HG03457 (cell line): ENCODE data around the gene SMURF1.

Experiments
- ATAC-seq: cut with Tn5 transposase; IDR thresholded peaks from one replicate; pipeline ENCODE4 v1.9.1; 2021; ENCODE audit warnings: moderate number of reproducible peaks; ENCODE audit not compliant: unreplicated experiment

SMURF1 gene

DNA sequence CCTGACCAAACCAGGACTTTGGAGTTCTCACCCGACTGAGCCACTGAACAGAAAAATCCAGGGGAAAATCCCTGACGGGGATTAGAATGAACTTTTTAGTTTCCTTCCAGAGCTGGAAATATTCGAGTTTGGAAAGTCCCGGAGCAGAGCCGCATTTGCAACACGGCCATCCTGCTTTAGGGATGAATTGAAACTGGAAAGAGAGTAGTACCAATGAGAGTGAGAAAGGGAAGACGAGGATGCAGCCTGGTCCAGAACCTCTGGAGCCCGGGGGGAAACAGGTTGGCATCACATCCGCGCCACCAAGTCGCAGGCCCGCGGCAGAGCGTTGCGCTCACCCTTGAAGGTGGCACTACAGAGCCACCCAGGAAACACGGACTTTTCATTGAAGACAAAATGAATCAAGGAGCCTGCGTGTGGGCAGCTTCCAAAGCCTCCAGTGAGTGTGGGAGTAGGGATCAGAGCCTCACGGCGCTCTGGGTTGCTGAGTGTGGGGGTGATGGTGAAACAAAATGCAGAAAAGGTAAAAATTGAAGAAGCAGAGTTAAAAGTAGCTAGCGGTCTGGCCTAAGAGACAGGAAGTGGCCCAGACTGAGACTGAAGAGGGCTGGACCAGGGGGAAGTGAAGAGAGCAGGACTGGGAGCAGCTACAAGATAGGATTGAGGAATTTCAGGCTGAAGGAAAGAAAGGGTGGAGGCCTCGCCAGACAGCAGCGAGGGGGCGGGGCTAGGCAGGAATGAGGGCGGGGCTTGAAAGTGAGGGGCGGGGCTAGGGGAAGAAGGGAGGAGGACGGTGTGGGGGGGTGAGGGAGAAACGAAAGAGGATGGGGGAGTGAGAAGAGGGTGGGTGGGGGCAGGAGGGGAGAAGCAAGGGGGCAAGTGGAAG is 1.8 kb downstream of the SMURF1 start:
- ATAC-seq, result no peak

DNA sequence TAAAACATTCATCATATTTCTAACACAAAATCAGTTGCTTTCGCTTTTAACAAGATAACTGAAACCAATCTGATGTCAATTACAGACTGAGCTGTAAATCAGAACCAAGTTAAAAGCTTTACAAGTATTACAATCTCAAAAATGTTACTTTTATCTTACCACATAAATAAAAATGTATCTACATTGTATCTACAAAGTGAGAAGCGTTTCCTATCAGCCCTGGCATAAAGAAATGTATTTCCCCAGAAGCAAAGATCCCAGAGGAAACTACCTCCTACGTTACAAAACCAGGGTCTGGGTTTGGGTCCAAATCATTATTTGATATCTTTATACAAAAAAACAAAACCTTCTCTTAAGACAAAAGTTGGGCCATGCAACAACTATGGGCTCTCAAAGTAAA is 2.6 kb downstream of the SMURF1 start:
- ATAC-seq, result no peak

DNA sequence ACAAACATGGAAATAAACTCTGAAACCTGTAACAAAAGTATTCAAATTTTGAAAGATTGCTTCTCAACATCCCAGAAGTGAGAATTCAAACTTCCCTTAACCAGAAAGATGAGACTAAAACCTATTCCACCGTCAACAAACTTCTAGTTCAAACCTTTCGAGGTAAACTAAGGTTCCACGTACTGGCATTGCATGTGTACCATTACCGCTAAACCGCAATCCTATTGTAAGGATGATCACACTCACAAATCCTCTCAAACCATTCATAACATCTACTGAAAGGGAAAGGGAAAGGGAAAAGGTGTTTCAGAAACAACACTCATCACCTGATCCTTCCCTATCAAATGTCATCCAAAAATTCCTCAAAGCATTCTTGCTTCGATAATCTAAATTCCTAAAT is 3.1 kb downstream of the SMURF1 start:
- ATAC-seq, result no peak

DNA sequence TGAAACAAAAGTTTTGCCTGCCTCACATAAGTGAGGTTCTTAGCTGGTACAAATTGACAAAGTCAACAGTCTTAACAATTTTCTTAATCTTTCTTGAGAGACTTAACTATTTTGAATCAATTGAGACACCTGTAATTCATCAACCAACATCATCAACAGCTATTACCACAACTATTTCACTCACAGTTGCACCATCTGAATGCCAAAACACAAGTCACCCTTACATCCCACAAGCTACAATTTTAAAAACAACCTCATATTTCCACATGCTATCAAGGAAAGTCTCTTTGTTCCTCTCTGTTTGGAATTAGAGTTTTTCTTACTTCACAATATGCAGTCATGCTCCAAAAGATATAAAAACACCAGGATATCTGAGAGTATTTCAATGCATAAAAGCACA is 4.9 kb downstream of the SMURF1 start:
- no peak for ATAC-seq

DNA sequence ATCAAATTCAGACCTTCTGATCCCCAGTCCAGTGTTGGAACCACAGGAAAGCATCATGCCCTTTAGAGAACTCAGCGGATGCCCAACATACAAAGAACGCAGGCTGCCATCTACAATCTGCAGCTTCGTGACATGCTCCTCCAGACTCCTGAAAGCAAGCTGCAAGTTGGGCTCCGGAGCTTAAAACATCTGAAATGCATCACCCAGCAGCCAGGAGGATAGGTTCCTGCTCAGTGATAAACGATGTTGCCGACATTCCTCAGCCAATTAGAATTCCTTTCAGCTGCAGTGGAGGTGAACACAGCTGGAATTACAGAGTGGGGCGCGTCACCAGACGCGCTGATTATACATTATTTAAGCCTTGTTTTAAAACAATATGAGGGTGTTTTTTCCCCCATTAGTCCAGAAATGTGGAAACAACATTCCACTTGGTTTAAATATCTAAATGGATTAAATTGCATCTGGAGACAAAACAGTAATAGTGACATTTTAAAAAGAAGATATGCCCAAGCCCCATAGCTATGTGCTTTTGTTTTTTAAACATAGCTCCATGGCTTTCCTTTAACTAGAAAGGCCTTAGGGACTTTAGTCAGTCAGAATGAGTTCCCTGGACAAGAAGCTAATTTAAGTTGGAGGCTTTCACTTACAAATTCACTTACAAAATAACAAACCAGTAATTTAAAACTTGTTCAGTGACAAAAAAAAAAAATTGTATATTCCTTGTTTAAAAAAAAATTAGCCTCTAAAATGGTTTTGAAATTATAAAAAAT is 6.3 kb downstream of the SMURF1 start:
- no peak for ATAC-seq

- ATAC-seq, result no peak
These were observed 8.0 kb downstream of the SMURF1 start for GRCh38 chr7:99135938-99136337.

GRCh38 chr7:99133766-99134564 is 9.9 kb downstream of the SMURF1 start:
- ATAC-seq, result no peak

DNA sequence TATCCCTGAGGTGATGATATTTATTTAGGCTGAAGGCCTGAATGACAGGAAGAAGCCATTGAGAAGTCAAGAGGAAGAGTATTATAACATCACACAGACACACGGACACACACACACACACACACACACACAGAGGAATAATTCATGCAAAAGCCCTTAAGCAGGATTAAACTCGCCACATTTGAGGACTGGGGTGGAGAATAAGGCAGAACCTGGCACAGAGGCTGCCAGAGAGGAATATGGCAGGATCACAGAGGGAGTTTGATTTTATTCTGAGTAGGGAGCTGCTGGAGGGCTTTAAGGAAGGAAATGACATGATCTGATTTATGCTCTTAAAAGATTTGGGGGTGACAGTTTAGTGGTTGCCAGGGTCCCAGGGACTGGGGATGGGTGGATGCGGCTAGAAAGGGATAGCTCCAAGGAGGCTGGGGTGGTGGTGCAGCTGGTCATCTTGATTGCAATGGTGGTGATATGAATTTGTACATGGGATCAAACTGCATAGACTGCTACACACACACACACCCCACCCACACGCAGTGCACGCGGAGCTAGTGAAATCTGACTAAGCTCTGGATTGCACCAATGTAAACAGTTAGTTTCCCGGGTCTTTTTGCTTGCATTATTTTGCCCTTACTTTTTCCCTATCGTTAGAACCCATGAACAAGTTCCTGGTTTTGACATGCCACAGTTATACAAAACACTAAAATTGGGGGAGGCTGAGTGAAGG is 11.2 kb downstream of the SMURF1 start:
- ATAC-seq, result no peak

GRCh38 chr7:99131290-99131689 is 12.6 kb downstream of the SMURF1 start:
- ATAC-seq, result no peak

GRCh38 chr7:99129536-99129935 is 14.4 kb downstream of the SMURF1 start:
- ATAC-seq, result no peak

- ATAC-seq, result no peak
These were observed 14.9 kb downstream of the SMURF1 start for GRCh38 chr7:99129001-99129400.

DNA sequence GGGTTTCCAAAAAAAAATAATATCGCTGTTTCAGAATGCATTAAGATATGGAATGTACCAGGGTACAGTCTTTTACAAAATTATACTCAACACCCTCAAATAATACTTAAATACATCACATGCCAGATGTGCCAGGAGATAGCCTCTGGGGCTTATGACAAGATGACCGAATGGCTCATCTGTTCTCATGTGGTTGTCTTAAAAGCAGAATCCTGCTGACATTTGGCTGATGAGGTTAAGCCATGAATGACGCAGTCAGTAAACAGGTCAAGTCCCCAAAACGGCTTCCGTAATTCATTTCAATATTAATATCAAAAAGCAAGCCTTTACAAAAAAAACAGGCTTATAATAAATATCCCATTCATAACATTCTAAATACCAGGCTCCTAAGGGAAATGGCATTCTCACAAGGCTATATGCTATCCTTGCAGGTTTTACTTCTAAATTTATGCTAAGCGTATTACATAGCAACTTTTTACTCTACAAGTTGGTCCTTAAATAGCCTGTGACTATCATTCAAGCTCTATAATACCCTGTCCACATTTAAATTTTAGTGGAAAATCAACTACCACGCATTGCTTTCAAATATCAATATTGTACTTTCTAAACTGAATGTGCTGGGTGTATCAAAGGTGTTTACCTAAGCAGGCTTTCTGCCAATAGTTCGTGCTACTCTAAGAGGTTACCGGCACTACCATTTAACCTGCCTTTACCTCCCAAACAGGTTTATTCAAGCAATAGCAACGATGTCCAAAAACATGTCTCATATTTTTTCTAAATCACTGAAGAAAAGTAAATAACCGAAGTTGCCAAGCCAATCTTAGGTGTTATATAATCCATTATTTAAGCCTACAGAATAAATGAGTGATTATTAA is 15.6 kb downstream of the SMURF1 start:
- ATAC-seq, result no peak

DNA sequence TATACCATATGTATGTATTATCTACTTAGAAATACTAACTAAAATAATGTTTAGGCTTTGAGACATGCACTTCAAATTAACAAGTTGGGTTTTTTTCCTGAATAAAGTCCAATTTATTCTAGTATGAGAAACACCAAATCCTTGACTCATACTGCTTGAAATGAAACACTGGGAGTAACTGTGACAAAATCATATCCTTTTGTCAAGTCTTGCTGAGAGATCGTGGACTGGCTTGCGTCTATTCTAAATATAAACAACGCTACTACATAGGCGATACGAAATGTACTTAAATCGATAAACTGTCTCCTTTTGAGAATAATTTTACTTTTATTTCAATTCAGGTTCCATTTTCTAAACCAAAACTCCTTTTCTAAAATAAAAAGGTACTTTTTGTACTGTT is 16.3 kb downstream of the SMURF1 start:
- ATAC-seq, result no peak

GRCh38 chr7:99126921-99127553 is 16.9 kb downstream of the SMURF1 start:
- ATAC-seq, result no peak

DNA sequence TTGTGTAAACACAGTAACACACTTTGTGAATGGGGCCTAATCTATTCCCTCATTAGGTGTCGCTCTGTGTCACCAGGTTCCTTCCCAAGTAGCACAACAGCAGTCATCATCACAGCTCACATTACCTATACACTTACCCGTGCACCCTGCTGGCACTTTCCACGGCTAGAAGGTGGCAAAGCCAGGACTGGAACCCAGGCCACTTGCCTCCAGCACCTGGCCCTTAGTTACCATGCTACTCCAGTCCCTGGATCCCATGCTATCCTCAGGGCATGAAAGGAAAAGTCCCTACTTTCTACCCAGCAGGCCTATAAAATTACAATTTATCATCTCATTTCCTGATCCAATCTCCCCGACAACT is 18.4 kb downstream of the SMURF1 start:
- no peak for ATAC-seq

DNA sequence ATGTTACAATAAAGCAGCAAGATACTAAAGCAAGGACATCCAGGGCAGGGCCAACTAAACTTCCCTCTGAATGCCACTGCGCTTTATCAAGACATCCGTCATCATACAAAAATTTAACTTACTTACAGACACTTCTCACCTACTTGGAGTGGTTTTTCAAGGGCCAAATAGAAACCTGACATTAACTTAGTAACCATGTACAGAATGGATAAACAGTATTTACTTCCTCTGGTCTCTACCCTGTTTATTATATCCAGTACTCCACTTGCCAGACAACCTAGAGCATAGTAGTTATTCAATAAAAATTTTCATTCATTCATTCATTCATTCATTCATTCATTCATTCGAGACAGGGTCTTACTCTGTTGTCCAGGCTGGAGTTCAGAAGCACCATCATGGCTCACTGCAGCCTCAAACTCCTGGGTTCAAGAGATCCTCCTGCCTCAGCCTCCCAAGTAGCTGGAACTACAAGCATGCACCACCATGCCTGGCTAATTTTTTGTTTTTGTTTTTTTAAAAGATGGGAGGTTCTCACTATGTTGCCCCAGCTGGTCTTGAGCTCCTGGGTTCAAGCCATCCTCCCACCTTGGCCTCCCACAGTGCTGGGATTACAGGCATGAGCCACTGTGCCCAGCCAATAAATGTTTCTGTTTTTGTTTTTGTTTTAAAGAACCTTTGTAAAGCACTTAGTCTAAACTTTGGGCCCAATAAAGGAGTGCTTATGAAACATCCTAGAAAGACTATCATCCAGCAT is 19.0 kb downstream of the SMURF1 start:
- no peak for ATAC-seq

GRCh38 chr7:99124236-99124635 is 19.7 kb downstream of the SMURF1 start:
- ATAC-seq, result no peak

- no peak for ATAC-seq
These were observed 20.3 kb downstream of the SMURF1 start for GRCh38 chr7:99123571-99124033.

DNA sequence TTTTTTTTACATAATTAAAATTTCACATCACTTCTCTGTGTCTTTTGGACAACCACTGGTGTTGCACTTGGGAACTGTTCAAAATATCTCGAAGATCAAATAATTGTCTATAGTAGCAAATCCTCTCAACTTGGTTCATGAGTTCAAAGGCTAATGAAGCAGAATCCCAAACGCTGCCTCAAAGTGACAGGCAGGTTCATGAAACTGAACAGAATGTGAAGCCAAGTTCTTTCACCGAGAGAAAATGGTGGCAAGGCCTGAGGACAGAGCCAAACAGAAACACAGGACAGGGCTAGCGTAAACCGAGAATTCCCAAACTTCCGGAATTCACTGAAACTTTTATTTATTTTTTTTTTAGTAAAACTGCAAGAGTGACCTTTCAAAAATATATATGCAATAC is 21.1 kb downstream of the SMURF1 start:
- ATAC-seq, result no peak
